NCI-H2107 (cell line): Measurements from ENCODE around the gene DMD.

Experiments used
- DNase-seq: peaks from one replicate; lab custom pipeline; 2025; lab: John Stamatoyannopoulos, UW

The DMD gene

GRCh38 chrX:31280580-31280979 is 1930.8 kb downstream of the DMD start:
- DNase-seq, result no peak

DNA sequence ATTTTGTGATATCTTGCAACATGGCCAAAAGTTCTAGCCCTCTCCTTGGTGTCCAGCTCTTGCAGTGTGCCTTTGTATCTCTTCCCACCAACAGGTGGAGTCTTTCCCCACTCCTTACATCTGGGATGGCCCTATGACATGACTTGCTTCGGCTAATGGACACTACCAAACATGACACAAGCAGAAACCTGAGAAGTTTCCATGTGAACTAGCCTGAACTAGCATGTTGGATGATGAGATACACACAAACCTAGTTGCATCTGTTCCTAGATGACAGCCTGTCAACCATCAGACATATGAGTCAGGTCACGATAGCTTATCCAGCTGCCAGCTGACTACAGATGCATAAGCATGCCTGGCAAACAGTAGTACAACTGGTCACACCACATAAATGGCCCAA is 1932.0 kb downstream of the DMD start:
- no peak for DNase-seq

- no peak for DNase-seq
Measured at GRCh38 chrX:31272472-31272775, 1938.9 kb downstream of the DMD start.

DNA sequence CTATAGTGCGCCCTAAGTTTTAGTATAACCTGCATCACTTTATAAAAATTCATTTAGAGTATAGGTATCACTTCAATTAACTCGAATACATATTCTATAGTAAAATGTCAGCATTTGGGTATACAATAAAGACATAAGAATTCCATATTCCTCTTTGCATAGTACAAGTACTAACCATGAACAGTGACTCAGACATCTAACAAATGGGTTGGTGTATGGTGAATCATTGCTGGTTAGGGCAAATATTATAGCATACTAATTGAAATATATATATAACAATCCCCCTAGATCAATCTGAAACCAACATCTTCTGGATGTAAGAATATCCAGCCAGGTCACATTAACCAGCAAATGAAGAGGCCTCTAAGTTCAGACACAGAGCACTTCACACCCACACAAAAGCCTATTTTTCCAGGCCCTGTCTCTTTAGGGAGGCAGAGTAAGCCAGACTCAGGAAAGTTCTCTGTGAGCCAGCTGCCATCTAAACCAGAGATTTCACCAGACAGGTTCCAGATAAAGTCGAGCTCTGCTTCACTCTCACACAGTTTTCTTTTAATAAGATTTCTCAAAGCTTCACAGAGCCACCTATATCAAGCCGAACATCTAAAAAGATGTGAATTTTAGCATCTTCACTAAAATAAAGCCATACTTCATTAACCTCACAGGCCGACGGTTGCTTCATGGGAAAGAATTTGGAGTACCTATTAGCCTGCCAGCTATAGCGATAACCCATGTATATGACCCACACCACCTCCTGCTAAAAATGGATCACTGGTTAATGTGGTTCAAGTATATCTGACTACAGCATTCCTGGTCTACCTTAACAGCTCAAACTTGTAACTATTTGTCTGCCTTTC is 1939.5 kb downstream of the DMD start:
- DNase-seq, result no peak

GRCh38 chrX:31269914-31270313 is 1941.4 kb downstream of the DMD start:
- no peak for DNase-seq

DNA sequence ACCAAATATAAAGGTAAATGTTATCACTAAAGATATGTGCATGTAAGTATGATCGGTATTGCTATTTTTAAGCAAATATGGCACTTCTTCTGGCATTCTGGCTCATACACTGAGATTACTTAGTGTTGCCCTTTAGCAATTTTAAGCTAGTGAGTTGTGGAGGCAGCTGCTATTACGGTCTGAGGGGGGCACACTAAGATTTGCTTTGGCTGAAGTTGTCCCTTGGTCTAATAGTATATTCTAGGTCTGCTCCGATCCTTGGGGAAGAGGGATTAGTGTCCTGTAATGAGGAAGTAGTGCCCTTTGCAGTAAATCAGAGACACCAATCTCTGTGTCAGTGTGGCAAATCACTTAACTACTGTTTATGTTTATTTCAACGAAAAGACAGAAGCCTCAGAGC is 1943.0 kb downstream of the DMD start:
- DNase-seq, result no peak

GRCh38 chrX:31266203-31267076 is 1944.9 kb downstream of the DMD start:
- no peak for DNase-seq

DNA sequence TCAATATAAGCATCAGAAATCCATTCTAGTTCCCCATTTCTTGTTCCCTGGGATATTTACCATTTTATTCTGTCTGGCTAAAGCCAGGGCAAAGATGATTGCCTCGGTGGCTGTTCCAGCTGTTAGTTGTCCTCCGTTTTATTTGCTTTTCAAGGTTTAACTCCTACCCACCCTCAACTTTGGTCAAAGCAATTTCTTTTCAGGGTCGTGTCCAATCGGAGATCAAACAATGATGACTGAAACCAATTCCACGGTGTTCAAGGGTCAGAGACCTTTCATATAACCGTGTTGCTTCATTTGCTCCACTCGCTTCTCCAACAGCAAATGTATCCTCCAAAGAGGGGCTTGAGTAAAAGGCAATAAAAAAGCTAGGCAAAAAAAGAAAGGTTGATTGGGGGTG is 1946.0 kb downstream of the DMD start:
- DNase-seq, result no peak

- no peak for DNase-seq
Measured at GRCh38 chrX:31260351-31260750, 1951.0 kb downstream of the DMD start.

DNA sequence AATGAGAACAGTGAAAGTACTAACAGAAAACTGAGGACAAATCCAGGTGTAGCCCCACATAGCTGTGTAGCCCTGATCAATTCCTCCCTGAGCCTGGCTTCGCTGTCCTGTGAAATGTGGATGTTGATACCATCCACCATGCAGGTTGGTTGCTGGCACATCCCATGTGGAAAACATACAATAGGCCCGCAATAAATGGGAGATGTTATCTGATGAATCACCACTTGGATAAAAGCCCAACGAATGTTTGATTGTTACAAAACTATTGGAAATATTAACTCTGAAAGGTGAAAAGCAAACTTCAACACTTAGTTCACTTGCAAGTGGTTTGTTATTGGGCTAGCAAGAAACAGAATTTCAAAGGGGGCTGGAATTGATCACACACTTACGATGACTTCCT is 1953.2 kb downstream of the DMD start:
- no peak for DNase-seq

DNA sequence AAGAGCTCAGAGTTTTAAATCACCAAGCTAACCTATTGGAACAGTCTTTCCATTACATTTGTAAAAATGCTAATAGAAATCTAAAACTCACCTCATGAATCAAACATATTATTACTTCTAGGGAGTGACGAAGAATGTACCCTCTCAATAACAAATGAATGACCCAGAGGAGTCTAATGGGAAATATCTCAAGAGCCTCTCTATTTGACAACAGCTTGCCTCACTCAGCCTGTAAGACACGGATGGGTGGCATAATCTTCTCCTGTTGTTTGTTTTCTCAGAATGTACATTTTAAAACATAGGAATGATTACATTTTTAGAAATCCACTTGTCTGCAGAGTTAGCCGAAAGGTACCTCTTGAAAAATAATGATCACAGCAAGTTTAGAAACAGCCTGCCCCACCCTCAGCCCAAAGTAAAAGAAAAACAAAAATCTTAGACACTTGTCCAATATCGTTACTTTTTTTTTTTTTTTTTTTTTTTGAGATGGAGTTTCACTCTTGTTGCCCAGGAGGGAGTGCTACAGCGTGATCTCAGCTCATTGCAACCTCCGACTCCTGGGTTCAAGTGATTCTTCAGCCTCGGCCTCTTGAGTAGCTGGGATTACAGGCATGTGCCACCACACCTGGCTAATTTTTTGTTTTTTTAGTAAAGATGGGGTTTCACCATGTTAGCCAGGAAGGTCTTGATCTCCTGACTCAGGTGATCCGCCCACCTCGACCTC is 1955.9 kb downstream of the DMD start:
- DNase-seq, result no peak

- DNase-seq, result no peak
Measured at GRCh38 chrX:31252133-31252532, 1959.2 kb downstream of the DMD start.

- no peak for DNase-seq
Measured at GRCh38 chrX:31251336-31251735, 1960.0 kb downstream of the DMD start.

GRCh38 chrX:31245714-31246113 is 1965.6 kb downstream of the DMD start:
- no peak for DNase-seq

DNA sequence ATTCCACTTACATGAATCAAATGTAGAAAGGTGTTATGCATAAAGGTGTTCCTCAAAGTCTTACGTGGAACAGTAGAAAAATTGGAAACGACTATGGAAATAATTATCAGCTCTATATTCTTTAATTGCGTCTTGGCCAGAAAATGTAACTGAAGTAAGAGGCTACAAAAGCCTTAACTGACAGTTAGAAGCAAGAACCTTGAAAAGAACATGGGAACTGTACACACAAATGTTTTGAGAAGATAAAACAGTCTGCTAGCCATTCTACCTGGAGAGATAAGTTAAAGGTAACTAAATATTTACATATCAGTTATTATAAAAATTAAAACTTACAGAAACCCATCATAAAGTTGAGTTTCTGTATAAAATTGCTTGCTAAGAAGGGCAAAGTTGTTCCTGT is 1967.5 kb downstream of the DMD start:
- DNase-seq, result no peak

GRCh38 chrX:31240982-31241381 is 1970.4 kb downstream of the DMD start:
- no peak for DNase-seq

DNA sequence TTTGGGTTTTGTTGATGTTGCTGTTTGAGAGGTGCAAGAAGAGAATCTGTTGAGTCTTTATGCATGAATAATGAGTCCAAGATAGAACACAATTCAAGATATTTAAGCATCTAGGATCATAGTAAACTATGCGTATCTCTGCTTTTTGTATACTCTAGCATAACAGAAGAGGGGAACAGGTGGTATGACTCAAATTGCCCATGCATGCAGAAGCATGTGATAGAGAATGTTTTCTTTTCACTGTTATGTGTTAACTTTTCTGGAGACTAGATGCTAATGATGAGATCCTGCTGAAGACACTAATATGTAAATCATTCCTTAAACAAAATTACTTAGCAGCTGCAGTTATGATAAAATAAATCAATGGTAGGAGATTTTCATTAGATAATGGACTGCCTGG is 1974.2 kb downstream of the DMD start:
- no peak for DNase-seq

- DNase-seq, result no peak
Measured at GRCh38 chrX:31236231-31236630, 1975.1 kb downstream of the DMD start.

GRCh38 chrX:31233941-31234496 is 1977.3 kb downstream of the DMD start:
- DNase-seq, result no peak

GRCh38 chrX:31232506-31232905 is 1978.8 kb downstream of the DMD start:
- DNase-seq, result no peak

GRCh38 chrX:31228909-31229308 is 1982.4 kb downstream of the DMD start:
- DNase-seq, result no peak

DNA sequence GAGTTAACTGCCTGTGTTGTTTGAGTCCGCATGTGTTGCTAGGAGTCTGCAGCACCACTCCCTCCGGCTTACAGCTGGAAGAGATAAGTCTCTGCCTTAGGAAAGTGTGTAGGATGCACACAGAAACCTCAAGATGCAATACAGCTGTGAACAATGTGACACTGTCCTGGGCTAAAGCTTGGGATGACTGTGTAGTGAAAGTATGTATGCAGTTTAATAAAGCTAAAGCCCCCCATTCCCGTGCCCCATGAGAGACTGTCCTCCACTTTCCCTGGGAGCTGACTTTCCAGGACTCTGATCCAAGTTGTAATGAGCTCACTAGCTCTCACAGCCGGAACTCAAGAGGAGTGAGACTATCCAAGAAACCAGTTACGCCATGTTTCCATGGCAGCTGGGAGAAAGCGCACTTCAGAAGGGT is 1982.9 kb downstream of the DMD start:
- DNase-seq, result no peak
